ENCODE data around the gene MRPL11. TPM values are rescaled to one million over a fixed set of nuclear protein-coding genes. Genes with fewer than 3 reads are reported as not detected.
A peak's percentile ranks its signal among the peaks of the same experiment; 100 is the strongest.

MRPL11 gene
- total RNA-seq, 1 donor, result 33.3 TPM

DNA sequence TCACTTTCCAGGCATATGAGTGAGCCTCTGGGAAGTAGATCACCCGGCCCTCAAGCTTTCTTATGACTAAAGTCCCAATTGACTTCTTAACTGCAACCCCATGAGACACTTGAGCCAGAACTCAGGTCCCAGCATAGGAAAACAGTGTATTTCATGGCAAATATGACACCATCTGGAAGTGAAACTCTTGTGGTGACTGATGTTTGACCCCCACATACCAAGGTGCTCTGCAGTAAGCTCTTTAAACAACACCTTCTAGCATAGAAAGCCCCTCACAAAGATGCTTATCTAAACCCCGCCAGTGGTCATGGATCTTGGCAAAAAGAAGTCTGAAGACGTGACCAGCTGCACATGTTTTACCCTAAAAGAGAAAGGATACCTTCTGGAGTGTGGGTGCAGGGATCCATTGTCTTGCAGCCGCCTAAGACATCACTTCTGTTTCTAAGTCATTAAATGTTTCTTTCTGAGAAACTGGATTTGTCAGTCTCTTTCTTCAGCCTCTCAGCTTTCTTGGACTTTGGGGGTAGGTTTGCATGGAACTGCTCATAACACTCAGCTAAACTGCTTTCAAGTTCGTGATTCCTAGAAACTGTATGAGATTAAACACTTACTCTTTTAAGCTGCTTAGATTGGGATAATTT, 20.6 kb upstream of the MRPL11 start:
- H3K27ac ChIP-seq (ENCODE audit: low read depth, low read length), result no peak overlapping the region
- H3K36me3 ChIP-seq (ENCODE audit: insufficient read depth, low read length), result no peaks in the 10 kb centered on the region
- no peak overlapping the region for H2AFZ ChIP-seq (ENCODE audit: low read length)
- no peaks in the 10 kb centered on the region for H4K20me1 ChIP-seq (ENCODE audit: insufficient read depth, low read length)
- H3K79me2 ChIP-seq (ENCODE audit: insufficient read depth, low read length), result no peaks in the 10 kb centered on the region
- no peaks in the 10 kb centered on the region for H3K4me1 ChIP-seq (ENCODE audit: insufficient read depth, low read length)
- DNase-seq (ENCODE audit: insufficient read length, low spot score, missing footprints), result no peak
- H3K27me3 ChIP-seq (ENCODE audit: insufficient read depth, low read length), result peaks cover 11% of the 10 kb centered on the region
- H3K4me2 ChIP-seq (ENCODE audit: insufficient read depth, low read length), result no peak overlapping the region
- TF ChIP-seq, protein P1, sequence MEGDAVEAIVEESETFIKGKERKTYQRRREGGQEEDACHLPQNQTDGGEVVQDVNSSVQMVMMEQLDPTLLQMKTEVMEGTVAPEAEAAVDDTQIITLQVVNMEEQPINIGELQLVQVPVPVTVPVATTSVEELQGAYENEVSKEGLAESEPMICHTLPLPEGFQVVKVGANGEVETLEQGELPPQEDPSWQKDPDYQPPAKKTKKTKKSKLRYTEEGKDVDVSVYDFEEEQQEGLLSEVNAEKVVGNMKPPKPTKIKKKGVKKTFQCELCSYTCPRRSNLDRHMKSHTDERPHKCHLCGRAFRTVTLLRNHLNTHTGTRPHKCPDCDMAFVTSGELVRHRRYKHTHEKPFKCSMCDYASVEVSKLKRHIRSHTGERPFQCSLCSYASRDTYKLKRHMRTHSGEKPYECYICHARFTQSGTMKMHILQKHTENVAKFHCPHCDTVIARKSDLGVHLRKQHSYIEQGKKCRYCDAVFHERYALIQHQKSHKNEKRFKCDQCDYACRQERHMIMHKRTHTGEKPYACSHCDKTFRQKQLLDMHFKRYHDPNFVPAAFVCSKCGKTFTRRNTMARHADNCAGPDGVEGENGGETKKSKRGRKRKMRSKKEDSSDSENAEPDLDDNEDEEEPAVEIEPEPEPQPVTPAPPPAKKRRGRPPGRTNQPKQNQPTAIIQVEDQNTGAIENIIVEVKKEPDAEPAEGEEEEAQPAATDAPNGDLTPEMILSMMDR (IDR thresholded peaks at IDR 0.05; ENCODE audit: extremely low read depth, low read depth, low read length), result no peak
- no peaks in the 10 kb centered on the region for H3K9me3 ChIP-seq (ENCODE audit: low read depth, low read length)
- H3K4me3 ChIP-seq (ENCODE audit: insufficient read depth, low read length), result no peak overlapping the region

DNA sequence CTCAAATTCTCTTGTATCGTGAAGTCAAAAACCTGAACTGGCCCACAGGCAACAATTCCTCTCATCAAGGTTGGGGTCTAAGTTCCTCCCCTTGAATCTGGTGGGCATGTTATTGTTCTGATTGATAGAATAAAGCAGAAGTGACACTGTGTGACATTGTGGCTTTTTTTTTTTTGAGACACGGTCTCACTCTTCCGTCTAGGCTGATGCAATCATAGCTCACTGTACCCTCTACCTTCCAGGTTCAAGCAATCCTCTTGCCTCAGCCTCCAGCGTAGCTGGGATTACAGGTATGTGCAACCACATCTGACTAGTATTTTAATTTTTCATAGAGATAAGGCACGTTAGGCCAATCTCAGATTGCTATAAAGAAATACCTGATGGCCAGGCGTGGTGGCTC, 19.2 kb upstream of the MRPL11 start:
- Histone ChIP-seq H2AFZ (ENCODE audit: low read length) (no peak overlapping the region), H3K79me2 (ENCODE audit: insufficient read depth, low read length) (no peaks in the 10 kb centered on the region), H3K36me3 (ENCODE audit: insufficient read depth, low read length) (no peaks in the 10 kb centered on the region), H3K9me3 (ENCODE audit: low read depth, low read length) (no peaks in the 10 kb centered on the region), H3K4me2 (ENCODE audit: insufficient read depth, low read length) (no peak overlapping the region), H3K4me1 (ENCODE audit: insufficient read depth, low read length) (no peaks in the 10 kb centered on the region), H3K27ac (ENCODE audit: low read depth, low read length) (no peak overlapping the region), H3K4me3 (ENCODE audit: insufficient read depth, low read length) (no peak overlapping the region), H3K27me3 (ENCODE audit: insufficient read depth, low read length) (peaks cover 17% of the 10 kb centered on the region), H4K20me1 (ENCODE audit: insufficient read depth, low read length) (no peaks in the 10 kb centered on the region)
- no peak for DNase-seq (ENCODE audit: insufficient read length, low spot score, missing footprints)
- TF ChIP-seq, protein P1 (IDR thresholded peaks at IDR 0.05; ENCODE audit: extremely low read depth, low read depth, low read length), result no peak

DNA sequence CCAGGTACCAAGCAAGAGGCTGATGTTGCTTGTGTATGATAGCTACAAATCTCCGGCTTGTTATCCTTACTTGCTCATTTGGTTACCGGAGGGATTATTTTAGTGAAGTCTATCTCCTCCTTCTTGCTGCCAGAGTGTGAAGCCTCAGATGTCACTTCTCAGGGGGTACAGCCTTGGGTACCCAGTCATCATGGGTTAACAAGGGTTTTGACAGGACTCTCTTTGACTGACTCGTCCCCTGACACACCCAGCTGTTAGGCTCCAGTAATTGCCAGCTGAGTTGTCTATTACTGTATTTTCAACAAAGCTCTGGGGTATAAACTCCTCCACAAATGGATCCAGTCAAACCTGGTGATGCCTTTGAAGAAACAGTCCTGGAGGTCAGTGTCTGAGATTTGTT, 16.2 kb upstream of the MRPL11 start:
- Histone ChIP-seq H3K9me3 (ENCODE audit: low read depth, low read length) (no peaks in the 10 kb centered on the region), H3K4me3 (ENCODE audit: insufficient read depth, low read length) (no peak overlapping the region), H3K4me1 (ENCODE audit: insufficient read depth, low read length) (no peaks in the 10 kb centered on the region), H4K20me1 (ENCODE audit: insufficient read depth, low read length) (no peaks in the 10 kb centered on the region), H3K27ac (ENCODE audit: low read depth, low read length) (no peak overlapping the region), H2AFZ (ENCODE audit: low read length) (no peak overlapping the region), H3K27me3 (ENCODE audit: insufficient read depth, low read length) (peaks cover 40% of the 10 kb centered on the region), H3K79me2 (ENCODE audit: insufficient read depth, low read length) (no peaks in the 10 kb centered on the region), H3K4me2 (ENCODE audit: insufficient read depth, low read length) (no peak overlapping the region), H3K36me3 (ENCODE audit: insufficient read depth, low read length) (no peaks in the 10 kb centered on the region)
- peak; percentile 86 for DNase-seq (ENCODE audit: insufficient read length, low spot score, missing footprints)
- TF ChIP-seq, protein P1 (IDR thresholded peaks at IDR 0.05; ENCODE audit: extremely low read depth, low read depth, low read length), result no peak

DNA sequence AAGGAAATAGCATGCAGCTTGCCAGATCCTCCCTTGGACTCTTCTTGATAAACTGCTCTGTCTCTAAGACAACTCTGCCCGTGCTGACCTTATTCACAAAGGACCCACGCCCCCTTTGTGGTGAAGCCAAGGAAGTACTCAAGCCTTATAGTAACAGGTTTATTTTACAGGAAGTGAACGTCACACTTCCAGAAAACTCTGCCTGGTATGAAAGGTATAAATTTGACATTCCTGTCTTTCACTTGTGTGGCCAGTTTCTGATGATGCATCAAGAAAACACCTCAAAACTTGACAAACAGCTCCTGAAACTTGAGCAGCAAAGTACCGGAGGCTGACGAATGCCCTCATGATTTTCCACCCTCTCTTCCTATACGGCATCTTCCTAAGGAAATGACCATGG, 15.6 kb upstream of the MRPL11 start:
- H3K4me3 ChIP-seq (ENCODE audit: insufficient read depth, low read length), result no peak overlapping the region
- H3K4me1 ChIP-seq (ENCODE audit: insufficient read depth, low read length), result no peaks in the 10 kb centered on the region
- DNase-seq (ENCODE audit: insufficient read length, low spot score, missing footprints), result no peak
- H2AFZ ChIP-seq (ENCODE audit: low read length), result no peak overlapping the region
- no peak overlapping the region for H3K4me2 ChIP-seq (ENCODE audit: insufficient read depth, low read length)
- H3K36me3 ChIP-seq (ENCODE audit: insufficient read depth, low read length), result no peaks in the 10 kb centered on the region
- TF ChIP-seq, protein P1 (IDR thresholded peaks at IDR 0.05; ENCODE audit: extremely low read depth, low read depth, low read length), result no peak
- no peaks in the 10 kb centered on the region for H3K79me2 ChIP-seq (ENCODE audit: insufficient read depth, low read length)
- H4K20me1 ChIP-seq (ENCODE audit: insufficient read depth, low read length), result no peaks in the 10 kb centered on the region
- H3K9me3 ChIP-seq (ENCODE audit: low read depth, low read length), result no peaks in the 10 kb centered on the region
- H3K27ac ChIP-seq (ENCODE audit: low read depth, low read length), result no peak overlapping the region
- H3K27me3 ChIP-seq (ENCODE audit: insufficient read depth, low read length), result peaks cover 44% of the 10 kb centered on the region
